Fibroblast of lung (primary cell): ENCODE data around the gene WARS2. TPM values are rescaled to one million over a fixed set of nuclear protein-coding genes. Genes with fewer than 3 reads are reported as not detected.

Source experiments
- DNase-seq, 2 donors: peaks; one replicate each; pipeline versions ENCODE4 v3.0.0 to v3.0.0-alpha.2; 2010; ENCODE audit warnings: low read depth in 2 of 2
- H2AFZ ChIP-seq: 2 replicates; pipeline ENCODE4 v1.5.1; 2012; ENCODE audit warnings: low read length, control low read depth, inconsistent platforms
- H3K27ac ChIP-seq: 2 replicates; pipeline ENCODE4 v1.5.1; 2011; ENCODE audit warnings: low read length, control low read depth; ENCODE audit not compliant: insufficient read depth
- H3K27me3 ChIP-seq: 2 replicates; pipeline ENCODE4 v1.5.1; 2011; ENCODE audit warnings: mild to moderate bottlenecking, low read length; ENCODE audit not compliant: control insufficient read depth, insufficient read depth
- H3K36me3 ChIP-seq: 2 replicates; pipeline ENCODE4 v1.5.1; 2011; ENCODE audit warnings: low read length; ENCODE audit not compliant: control insufficient read depth, insufficient read depth
- H3K4me1 ChIP-seq: 2 replicates; pipeline ENCODE4 v1.5.1; 2011; ENCODE audit warnings: low read length; ENCODE audit not compliant: control insufficient read depth, insufficient read depth; ENCODE audit errors: extremely low read depth
- H3K4me2 ChIP-seq: 2 replicates; pipeline ENCODE4 v1.5.1; 2011; ENCODE audit warnings: low read length, control low read depth; ENCODE audit not compliant: insufficient read depth; ENCODE audit errors: extremely low read depth
- H3K4me3 ChIP-seq, 4 experiments: fragments of 200-600 bp in 1 of 4; sonication (generic) in 1 of 4; replicated peaks in 1 of 4; 2 replicates each; pipeline ENCODE4 v1.5.1; 2011 to 2016; ENCODE audit warnings: low read length in 4 of 4, low read depth in 3 of 4, mild to moderate bottlenecking in 3 of 4, control low read depth in 2 of 4, inconsistent platforms in 1 of 4, mixed read lengths in 1 of 4; ENCODE audit not compliant: insufficient read depth in 1 of 4; ENCODE audit errors: control extremely low read depth in 1 of 4
- H3K79me2 ChIP-seq: 2 replicates; pipeline ENCODE4 v1.5.1; 2012; ENCODE audit warnings: mild to moderate bottlenecking, low read length, inconsistent platforms; ENCODE audit not compliant: control insufficient read depth, insufficient read depth
- H3K9ac ChIP-seq: 2 replicates; pipeline ENCODE4 v1.5.1; 2011; ENCODE audit warnings: mild to moderate bottlenecking, low read length, control low read depth; ENCODE audit not compliant: insufficient read depth
- H3K9me3 ChIP-seq: 2 replicates; pipeline ENCODE4 v1.5.1; 2012; ENCODE audit warnings: low read depth, low read length; ENCODE audit not compliant: control insufficient read depth, insufficient read depth
- H4K20me1 ChIP-seq: 2 replicates; pipeline ENCODE4 v1.5.1; 2011; ENCODE audit warnings: low read length; ENCODE audit not compliant: control insufficient read depth, insufficient read depth; ENCODE audit errors: extremely low read depth
- CTCF ChIP-seq, 2 donors: IDR thresholded peaks in 1 of 2; conservative IDR thresholded peaks in 1 of 2; 1 replicate in 1 of 2; 2 replicates in 1 of 2; pipeline ENCODE4 v1.5.1; 2011 to 2012; ENCODE audit warnings: low read length in 2 of 2, control low read depth in 1 of 2, inconsistent platforms in 1 of 2, low read depth in 1 of 2, mild to moderate bottlenecking in 1 of 2
- EZH2 ChIP-seq: IDR thresholded peaks from 2 replicates; pipeline ENCODE4 v1.5.1; 2012; ENCODE audit warnings: low read length, control low read depth, mild to moderate bottlenecking; ENCODE audit errors: missing control alignments
- polyA plus RNA-seq, 2 donors: library from polyadenylated mRNA; depleted of rRNA in 1 of 2; stranded (reverse) in 1 of 2; unstranded in 1 of 2; fragments of >200 nt; gene quantifications; 2 replicates each; pipeline ENCODE4 v1.2.1, GENCODE V29; 2011 to 2012; ENCODE audit warnings: missing spikeins in 1 of 2
- total RNA-seq: library from RNA; depleted of rRNA; stranded (reverse); fragments of >200 nt; gene quantifications from 2 replicates; pipeline ENCODE4 v1.2.1, GENCODE V29; 2014

The WARS2 gene
- total and polyA plus RNA-seq, 2 donors (not counting 1 experiment from before 2014, with no cell fraction given): 13.3 to 20.3 TPM

GRCh38 chr1:119147661-119148090, 7.2 kb upstream of the WARS2 start:
- Histone ChIP-seq H3K4me2 (no peak overlapping the region), H3K4me1 (no peaks in the 10 kb centered on the region), H2AFZ (no peak overlapping the region), H3K36me3 (no peaks in the 10 kb centered on the region), H3K27ac (no peak overlapping the region), H3K79me2 (no peaks in the 10 kb centered on the region), H3K27me3 (no peaks in the 10 kb centered on the region), H3K4me3 (no peak overlapping the region), H3K9me3 (no peaks in the 10 kb centered on the region), H3K9ac (no peak overlapping the region), H4K20me1 (no peaks in the 10 kb centered on the region)
- peak in 1 of 2 donors; percentile 72 for DNase-seq
- TF ChIP-seq EZH2 (no peak), CTCF (conservative IDR thresholded peaks at IDR 0.05 in 1 of 2, IDR thresholded peaks at IDR 0.05 in 1 of 2; ENCODE audit: low read depth in 1 of 2, low read length in 2 of 2) (no peak)

- Histone ChIP-seq H3K4me2 (no peak overlapping the region), H3K79me2 (no peaks in the 10 kb centered on the region), H3K4me1 (no peaks in the 10 kb centered on the region), H3K27ac (no peak overlapping the region), H4K20me1 (no peaks in the 10 kb centered on the region), H3K4me3 (no peak overlapping the region), H2AFZ (no peak overlapping the region), H3K9ac (no peak overlapping the region), H3K36me3 (no peaks in the 10 kb centered on the region), H3K9me3 (no peaks in the 10 kb centered on the region), H3K27me3 (no peaks in the 10 kb centered on the region)
- TF ChIP-seq CTCF (conservative IDR thresholded peaks at IDR 0.05 in 1 of 2, IDR thresholded peaks at IDR 0.05 in 1 of 2; ENCODE audit: low read depth in 1 of 2, low read length in 2 of 2) (no peak), EZH2 (no peak)
- no peak for DNase-seq
These were observed 6.0 kb upstream of the WARS2 start for GRCh38 chr1:119146466-119146865.

DNA sequence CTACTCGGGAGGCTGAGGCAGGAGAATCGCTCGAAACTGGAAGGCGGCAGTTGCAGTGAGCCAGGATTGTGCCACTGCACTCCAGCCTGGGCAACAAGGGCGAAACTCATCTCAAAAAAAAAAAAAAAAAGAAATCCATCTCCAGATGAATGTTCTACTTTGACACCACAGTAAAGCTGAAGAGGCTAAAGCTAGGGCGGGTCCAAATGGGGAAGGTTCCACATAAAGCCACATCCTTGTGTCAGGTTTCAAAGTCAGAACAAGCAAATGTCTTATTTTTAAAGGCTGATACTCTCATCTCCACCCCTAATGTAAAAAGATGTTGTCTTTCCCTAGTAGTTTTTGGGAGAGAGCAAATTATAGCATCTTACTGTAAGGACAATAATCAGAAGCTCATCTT, 4.4 kb upstream of the WARS2 start:
- H3K4me3 ChIP-seq: no peak overlapping the region

More for the DNA sequence above, 4.4 kb upstream of the WARS2 start:
- no peaks in the 10 kb centered on the region for H4K20me1 ChIP-seq
- peaks cover 2% of the 10 kb centered on the region for H3K4me1 ChIP-seq
- H3K27ac ChIP-seq: no peak overlapping the region
- H3K79me2 ChIP-seq: peaks cover 2% of the 10 kb centered on the region
- no peak overlapping the region for H2AFZ ChIP-seq
- no peaks in the 10 kb centered on the region for H3K36me3 ChIP-seq
- H3K4me2 ChIP-seq: no peak overlapping the region
- no peak overlapping the region for H3K9ac ChIP-seq
- H3K9me3 ChIP-seq: no peaks in the 10 kb centered on the region
- H3K27me3 ChIP-seq: no peaks in the 10 kb centered on the region
- DNase-seq: no peak
- no peak for TF ChIP-seq EZH2
- TF ChIP-seq CTCF (conservative IDR thresholded peaks at IDR 0.05 in 1 of 2, IDR thresholded peaks at IDR 0.05 in 1 of 2; ENCODE audit: low read depth in 1 of 2, low read length in 2 of 2): no peak
